ENCODE measurements around the gene VWCE. TPM values are rescaled to one million over a fixed set of nuclear protein-coding genes. Genes with fewer than 3 reads are reported as not detected.

Gene VWCE
- total RNA-seq, 1 experiment from 2014 or later, result 20.6 TPM

GRCh38 chr11:61275191-61275590 is 19.9 kb downstream of the VWCE start:
- WGBS (ENCODE audit: extremely low coverage, insufficient read length, low lambda C conversion rate), result no CpG with 5 or more reads among the region's 4 CpGs
- Histone ChIP-seq H3K4ac (ENCODE audit: low read depth, low read length) (no peak overlapping the region), H2BK15ac (ENCODE audit: low read depth, low read length) (no peak overlapping the region), H3K9ac (ENCODE audit: extremely low read depth, insufficient read length, low read length) (no peak overlapping the region), H3K56ac (ENCODE audit: insufficient read length, low read depth, low read length) (no peak overlapping the region), H3K27me3 (ENCODE audit: insufficient read depth, low read length) (no peaks in the 10 kb centered on the region), H3K27ac (ENCODE audit: insufficient read length, low read depth, low read length) (no peak overlapping the region), H2AFZ (ENCODE audit: low read length) (no peak overlapping the region), H3K4me2 (ENCODE audit: insufficient read depth, insufficient read length, low read length) (no peak overlapping the region), H2AK5ac (ENCODE audit: insufficient read length, low read length) (no peak overlapping the region), H3K14ac (ENCODE audit: insufficient read depth, low read length) (no peak overlapping the region), H2BK20ac (ENCODE audit: low read depth, low read length, poor library complexity, severe bottlenecking) (no peak overlapping the region), H3T11ph (ENCODE audit: low read length) (no peak overlapping the region), H4K8ac (replicated peaks; ENCODE audit: insufficient read length, low read depth, low read length) (no peak overlapping the region), H2BK12ac (ENCODE audit: insufficient read length, low read depth, low read length) (no peak overlapping the region), H3K79me1 (ENCODE audit: insufficient read depth, low read depth, low read length, poor library complexity, severe bottlenecking) (no peaks in the 10 kb centered on the region), H4K91ac (ENCODE audit: insufficient read length, low read depth, low read length) (no peak overlapping the region), H2BK5ac (ENCODE audit: insufficient read length, low read length) (no peak overlapping the region), H3K23me2 (ENCODE audit: insufficient read length, low read depth, low read length, poor library complexity, severe bottlenecking) (no peaks in the 10 kb centered on the region), H2BK120ac (ENCODE audit: low read depth, low read length, poor library complexity, severe bottlenecking) (no peak overlapping the region), H4K5ac (ENCODE audit: insufficient read length, low read depth, low read length) (no peak overlapping the region), H3K9me3 (ENCODE audit: control insufficient read depth, low read depth, low read length) (no peaks in the 10 kb centered on the region), H3K79me2 (ENCODE audit: insufficient read depth, low read length) (no peaks in the 10 kb centered on the region), H4K20me1 (ENCODE audit: control insufficient read depth, insufficient read depth, insufficient read length) (no peaks in the 10 kb centered on the region), H3K18ac (ENCODE audit: insufficient read length, low read depth, low read length) (no peak overlapping the region), H3K4me1 (ENCODE audit: insufficient read depth, low read length) (no peaks in the 10 kb centered on the region), H3K23ac (ENCODE audit: insufficient read length, low read depth, low read length) (no peak overlapping the region)
- Mint-ChIP-seq H3K4me3 (no peak overlapping the region), H3K9me3 (no peaks in the 10 kb centered on the region; a peak in 1 of 5 replicates), H3K27me3 (ENCODE audit: low read depth) (peaks cover 4% of the 10 kb centered on the region), H3K4me1 (peaks cover 13 to 24% of the 10 kb centered on the region in 2 experiments), H3K36me3 (ENCODE audit: insufficient read depth in 1 of 3, low read depth in 3 of 3) (peaks cover 0 to 58% (median 0%) of the 10 kb centered on the region in 3 experiments; a peak in 3 of 7 replicates), H3K27ac (no peak overlapping the region)
- DNase-seq, result no peak
- no peak for TF ChIP-seq CTCF (conservative IDR thresholded peaks at IDR 0.05)

Data from H9 (cell line).